Stromal cell of bone marrow (primary cell): ENCODE measurements around the gene CEP135.
A peak's percentile ranks its signal among the peaks of the same experiment; 100 is the strongest.
"Not testable (repeated sequence)": the region's sequence is repeated elsewhere in the genome, so short reads cannot be mapped to it uniquely, and the experiment has no call there.

Experiments used
- DNase-seq: peaks from one replicate; pipeline ENCODE4 v3.0.0-alpha.2; 2012; ENCODE audit warnings: low read depth

Gene CEP135

DNA sequence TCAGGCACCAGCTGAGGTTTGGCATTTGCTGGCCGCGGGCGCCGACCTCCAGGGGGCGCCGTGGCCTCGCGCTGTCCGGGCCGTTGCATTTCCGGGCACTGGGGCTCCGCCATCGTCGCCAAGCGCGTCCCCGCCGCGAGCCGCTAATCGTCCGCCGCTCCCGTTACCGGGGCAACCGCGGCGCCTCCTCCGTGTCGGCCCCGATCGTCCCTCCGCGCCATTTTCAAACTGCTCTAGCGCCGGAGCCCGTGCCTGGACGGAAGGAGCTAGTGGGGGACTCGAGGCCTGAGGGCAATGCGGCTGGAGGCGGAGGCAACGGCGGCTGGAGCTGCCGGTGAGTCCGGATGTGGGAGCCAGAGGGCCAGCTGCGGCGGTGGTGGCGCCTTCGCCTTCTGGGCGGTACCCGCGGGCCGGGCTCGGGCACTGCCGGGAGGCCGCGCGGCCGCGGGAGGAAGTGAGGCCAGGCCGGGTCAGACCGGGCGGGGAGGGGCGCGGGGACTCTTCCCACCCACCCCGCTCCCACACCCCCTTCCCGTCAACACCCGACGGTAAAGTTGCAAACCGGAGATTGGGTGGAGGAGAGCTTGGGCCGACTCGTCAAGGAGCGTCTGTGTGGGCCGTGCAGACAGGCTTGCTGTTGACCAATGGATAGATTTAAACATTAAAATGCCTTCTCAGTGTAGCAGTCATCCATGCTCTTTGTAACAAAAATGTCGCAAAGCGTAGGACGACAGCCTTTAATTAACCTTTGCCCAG is at the start of gene CEP135:
TSS of gene CEP135 (plus strand) at position 220 of the 756 bp plus-strand sequence. CDS start 3,186 bp downstream, outside the sequence.
- DNase-seq = peak; percentile 87

GRCh38 chr4:55902677-55903076 is 46.1 kb upstream of the CEP135 start:
- no peak for DNase-seq

DNA sequence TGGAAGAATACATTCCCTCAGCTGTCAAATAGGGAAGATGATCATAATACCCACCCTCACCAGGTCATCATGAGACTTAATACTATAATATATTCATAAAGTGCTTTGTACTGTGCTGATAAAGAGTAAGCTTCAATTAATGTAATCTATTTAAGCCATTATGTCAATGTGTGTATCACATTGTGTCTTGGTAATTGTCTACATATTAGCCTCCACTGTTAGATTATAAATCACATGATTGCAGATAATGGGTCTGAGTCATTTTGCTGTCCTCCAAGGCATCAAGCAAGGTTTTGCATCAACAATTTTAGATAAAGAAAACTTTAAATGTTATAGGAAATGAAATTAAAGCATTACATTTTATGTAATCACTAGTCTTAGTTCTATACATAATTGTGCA is 45.2 kb upstream of the CEP135 start:
- no peak for DNase-seq

- no peak for DNase-seq
These were observed 44.2 kb upstream of the CEP135 start for GRCh38 chr4:55904576-55904975.

- no peak for DNase-seq
These were observed 42.4 kb upstream of the CEP135 start for GRCh38 chr4:55906323-55906722.

- no peak for DNase-seq
These were observed 41.8 kb upstream of the CEP135 start for GRCh38 chr4:55906989-55907388.

DNA sequence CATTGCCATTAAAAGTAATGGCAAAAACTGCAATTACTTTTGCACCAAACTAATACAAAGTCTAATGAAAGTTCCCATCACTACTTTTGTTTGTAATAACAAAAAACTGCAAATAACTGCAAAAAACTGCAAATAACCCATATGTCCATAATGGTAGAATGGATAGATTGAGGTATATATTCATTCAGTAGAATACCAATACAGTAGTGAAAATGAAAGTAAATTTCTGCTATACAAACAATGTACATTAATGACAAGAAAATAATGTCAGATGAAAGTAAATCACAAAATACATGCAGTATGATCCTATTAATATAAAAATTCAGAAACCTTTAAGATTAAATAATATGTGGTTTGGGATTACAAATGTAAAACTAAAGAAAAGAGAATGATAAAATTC is 41.3 kb upstream of the CEP135 start:
- no peak for DNase-seq

DNA sequence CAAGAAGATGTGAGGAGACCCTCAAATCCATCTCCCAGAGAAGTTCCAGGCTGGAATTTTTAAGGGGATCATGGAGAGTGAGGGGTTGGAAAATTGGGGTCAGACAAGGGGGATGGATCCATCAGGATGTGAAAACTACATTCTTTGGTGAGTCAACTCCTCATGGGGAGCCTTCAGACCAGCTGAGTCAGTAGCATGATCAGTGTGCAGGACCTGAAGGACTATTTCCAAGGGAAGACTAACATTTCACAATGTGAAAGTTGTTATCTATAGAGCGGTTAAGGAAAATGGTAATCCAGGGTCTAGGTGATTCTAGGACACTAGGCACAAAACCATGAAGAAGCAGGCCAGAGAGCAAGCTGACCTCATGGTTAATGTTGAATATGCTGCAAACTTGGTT is 38.6 kb upstream of the CEP135 start:
- no peak for DNase-seq

DNA sequence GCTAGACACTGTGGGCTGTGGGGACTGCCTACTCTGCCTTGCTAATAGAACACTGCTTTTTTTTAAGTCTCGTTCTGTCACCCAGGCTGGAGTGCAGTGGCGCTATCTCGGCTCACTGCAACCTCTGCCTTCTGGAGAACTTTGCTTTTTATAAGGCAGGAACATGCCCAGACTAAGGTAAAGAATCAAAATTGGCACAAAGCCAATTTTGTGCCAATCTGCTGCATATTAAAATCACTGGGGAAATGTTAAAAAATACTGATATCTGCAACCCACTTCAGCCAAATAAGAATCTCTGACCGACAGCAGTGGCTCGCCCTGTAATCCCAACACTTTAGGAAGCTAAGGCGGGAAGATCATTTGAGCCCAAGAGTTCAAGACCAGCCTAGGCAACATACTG is 36.5 kb upstream of the CEP135 start:
- DNase-seq = no peak

- no peak for DNase-seq
These were observed 28.2 kb upstream of the CEP135 start for GRCh38 chr4:55920571-55920970.

- no peak for DNase-seq
These were observed 27.7 kb upstream of the CEP135 start for GRCh38 chr4:55921093-55921492.

- no peak for DNase-seq
These were observed 23.5 kb upstream of the CEP135 start for GRCh38 chr4:55925241-55925640.

GRCh38 chr4:55926610-55927009 is 22.1 kb upstream of the CEP135 start:
- no peak for DNase-seq

DNA sequence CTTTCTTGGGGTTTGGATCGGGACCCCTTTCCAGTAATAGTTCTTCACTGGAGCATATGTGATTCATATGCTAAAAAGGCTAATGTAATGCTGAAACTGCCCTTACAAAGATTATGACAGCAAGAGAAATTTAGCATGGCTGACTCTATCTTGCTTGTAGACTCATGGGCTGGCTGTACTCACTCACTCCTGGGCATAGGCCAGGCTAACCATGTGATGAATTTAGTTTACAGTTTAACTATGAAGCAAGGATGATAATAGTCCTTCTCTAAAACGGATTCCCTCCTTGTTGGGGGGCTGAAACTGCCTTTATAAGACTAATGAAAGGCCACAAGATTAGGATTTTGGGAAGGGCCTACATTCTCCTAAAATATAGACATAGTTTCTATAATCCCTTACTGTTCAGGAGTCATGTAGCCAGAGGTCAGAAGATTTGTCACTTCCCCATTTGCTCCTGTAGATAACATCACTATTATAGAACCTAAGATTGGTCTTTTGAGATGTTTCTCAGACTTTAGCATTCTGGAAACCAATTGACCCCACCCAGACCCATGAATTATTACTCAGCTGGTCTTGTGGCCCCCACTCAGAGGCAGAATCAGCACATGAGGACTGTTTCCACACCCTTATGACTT is 20.8 kb upstream of the CEP135 start:
- no peak for DNase-seq

DNA sequence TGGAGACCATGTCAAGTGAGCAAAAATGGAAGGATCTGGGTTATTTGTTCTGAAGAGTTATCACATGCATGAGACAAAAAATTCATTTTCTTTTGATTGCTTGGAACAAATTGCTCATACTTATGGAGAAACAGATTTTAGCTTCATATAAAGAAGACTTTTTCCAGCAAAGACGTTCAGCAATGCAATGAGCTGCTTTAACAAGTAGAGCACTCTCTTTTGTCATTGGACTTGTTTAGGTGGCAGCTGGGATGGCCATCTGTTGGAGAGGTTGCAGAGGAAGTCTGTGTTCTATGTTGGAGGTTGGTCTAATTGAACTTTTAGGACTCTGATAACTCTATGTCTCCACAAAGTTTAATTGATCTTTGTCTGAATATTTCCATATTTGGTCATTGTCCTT is 19.9 kb upstream of the CEP135 start:
- no peak for DNase-seq

DNA sequence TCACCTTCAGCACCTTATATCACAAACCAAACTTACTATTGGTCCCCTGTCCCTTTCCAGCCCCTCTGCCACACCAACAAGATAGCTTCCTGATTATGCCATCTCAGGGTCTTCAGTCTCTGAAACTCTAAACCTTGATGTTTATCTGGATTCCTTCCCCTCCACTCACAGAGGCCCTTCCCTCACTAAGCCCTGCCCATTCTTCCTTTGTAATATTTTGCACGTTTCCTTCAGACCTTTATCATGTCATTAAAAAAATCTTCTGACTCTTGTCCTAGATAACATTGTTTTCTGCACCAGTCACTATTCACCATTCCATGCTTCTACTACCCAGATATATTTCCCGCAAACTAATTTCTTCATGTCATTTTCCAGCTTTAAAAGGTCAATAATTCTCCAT is 17.7 kb upstream of the CEP135 start:
- DNase-seq = no peak

DNA sequence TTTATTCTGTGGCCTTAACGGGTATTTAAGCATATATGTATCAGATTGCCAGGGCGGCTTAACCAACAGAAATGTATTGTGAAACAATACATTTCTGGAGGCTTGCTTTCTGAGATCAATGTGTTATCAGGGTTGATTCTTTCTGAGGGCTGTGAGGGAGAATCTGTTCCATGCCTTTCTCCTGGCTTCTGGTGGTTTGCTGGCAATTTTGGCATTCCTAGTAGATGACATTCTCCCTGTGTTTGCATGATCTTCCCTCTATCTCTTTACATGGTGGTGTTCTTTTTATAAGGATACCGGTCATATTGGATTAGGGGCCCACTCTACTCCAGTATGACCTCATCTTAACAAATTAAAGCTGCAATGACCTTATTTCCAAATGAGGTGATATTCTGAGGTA is 16.9 kb upstream of the CEP135 start:
- DNase-seq = no peak

GRCh38 chr4:55932511-55932910 is 16.2 kb upstream of the CEP135 start:
- no peak for DNase-seq

DNA sequence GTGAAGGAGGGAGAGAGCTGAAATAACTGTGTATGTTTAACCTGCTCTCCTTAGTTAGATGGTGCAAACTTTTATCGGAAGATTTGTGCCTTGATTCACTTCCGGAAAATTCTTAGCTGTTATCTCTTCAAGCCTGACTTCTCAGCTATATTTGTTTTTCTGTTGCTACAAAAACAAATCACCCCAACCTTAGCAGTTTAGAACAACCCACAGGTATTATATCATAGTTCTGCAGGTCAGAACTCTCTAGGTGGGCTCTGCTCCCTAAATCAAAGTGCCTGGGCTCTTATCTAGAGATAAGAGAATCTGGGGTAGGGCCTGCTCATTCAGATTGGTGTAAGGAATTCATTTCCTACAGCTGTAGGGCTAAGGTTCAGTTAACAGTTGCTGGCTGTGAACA is 15.1 kb upstream of the CEP135 start:
- DNase-seq = no peak

DNA sequence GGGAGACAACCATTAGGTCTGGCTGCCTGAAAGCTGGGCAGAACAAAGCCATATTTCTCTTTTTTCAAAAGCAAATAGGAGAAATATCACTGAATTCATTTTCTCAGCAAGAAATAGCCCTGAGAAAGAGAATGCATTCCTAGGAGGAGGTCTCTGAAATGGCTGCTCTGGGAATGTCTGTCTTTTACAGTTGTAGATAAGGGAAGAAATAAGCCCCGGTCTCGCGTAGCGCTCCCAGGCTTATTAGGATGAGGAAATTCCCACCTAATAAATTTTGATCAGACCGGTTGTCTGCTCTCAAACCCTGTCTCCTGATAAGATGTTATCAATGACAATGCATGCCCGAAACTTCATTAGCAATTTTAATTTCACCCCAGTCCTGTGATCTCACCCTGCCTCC is 12.8 kb upstream of the CEP135 start:
- not testable (repeated sequence) for DNase-seq

DNA sequence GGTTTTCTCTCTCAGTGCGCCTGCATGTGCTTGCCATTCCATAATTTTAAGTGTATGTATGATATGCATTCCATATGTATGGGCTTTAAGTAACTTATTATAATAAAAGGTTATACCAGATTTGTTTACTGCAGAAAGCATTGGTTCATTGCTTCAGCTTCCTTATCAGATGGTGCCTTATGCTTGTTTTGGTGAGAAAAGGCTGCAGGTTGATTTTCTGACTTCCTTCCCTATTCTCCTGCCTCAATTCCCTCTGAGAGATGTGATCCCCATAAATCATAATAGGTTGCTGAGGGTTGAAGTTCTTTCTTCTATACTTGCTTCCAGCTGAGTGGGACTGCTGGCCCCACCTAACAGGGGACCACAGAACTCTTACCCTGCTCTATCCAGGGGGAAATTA is 10.3 kb upstream of the CEP135 start:
- no peak for DNase-seq

DNA sequence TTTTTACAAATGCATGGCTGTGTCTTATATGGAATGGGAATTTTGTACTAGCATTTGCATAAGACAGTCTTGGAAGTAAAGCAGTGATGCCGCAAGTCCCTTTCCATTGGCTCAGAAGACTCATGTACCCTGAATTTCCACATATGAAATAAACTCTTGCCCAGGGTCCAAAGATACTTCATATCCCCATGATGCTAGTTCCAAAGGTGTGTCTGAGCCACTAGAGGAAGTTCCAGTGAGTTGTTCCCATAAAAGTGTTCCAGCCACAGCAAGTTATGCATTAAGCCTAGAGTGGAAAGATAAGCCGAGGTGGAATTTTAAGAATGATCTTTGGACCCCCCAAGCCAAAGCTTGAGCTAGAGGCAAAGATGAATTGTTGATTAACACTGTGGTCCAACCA is 9.3 kb upstream of the CEP135 start:
- DNase-seq = no peak

GRCh38 chr4:55941881-55942396 is 6.8 kb upstream of the CEP135 start:
- DNase-seq = no peak
